Measurements from ENCODE around the gene ESYT1.
A peak's percentile ranks its signal among the peaks of the same experiment; 100 is the strongest.

The ESYT1 gene

DNA sequence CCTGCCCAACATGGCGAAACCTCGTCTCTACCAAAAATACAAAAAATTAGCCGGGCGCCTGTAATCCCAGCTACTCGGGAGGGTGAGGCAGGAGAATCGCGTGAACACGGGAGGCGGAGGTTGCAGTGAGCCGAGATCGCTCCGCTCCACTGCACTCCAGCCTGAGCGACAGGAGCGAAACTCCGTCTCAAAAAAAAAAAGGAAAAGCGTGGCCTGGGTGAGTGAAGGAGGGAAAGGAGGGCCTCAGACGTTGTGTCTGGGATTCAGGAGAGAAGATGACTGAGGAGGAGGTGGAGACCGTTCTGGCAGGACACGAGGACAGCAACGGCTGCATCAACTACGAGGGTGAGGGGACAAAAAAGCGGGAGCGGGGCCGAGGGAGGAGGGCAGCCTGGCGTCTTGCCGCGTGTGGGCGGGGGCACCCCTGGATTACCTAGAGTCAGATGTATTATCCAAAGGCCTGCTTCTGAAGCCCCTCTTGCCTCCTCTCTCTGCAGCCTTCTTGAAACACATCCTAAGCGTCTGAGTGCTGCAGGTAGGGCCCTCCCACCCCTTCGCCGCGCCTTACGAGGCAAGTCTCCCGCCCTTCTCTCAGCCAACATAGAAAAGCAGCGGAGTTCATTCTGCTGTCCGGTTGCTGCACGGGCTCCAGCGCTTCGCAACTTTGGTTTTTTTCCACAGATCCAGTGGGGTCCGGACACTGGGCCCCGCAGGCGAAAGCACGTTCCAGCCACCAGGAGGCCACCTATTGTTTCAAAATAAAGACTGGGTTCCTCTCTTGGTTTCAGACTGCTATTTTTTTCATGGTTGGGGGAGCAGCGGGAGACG lies 29.3 kb downstream of the ESYT1 start:
- peak; percentile 27 to 38 for DNase-seq

DNA sequence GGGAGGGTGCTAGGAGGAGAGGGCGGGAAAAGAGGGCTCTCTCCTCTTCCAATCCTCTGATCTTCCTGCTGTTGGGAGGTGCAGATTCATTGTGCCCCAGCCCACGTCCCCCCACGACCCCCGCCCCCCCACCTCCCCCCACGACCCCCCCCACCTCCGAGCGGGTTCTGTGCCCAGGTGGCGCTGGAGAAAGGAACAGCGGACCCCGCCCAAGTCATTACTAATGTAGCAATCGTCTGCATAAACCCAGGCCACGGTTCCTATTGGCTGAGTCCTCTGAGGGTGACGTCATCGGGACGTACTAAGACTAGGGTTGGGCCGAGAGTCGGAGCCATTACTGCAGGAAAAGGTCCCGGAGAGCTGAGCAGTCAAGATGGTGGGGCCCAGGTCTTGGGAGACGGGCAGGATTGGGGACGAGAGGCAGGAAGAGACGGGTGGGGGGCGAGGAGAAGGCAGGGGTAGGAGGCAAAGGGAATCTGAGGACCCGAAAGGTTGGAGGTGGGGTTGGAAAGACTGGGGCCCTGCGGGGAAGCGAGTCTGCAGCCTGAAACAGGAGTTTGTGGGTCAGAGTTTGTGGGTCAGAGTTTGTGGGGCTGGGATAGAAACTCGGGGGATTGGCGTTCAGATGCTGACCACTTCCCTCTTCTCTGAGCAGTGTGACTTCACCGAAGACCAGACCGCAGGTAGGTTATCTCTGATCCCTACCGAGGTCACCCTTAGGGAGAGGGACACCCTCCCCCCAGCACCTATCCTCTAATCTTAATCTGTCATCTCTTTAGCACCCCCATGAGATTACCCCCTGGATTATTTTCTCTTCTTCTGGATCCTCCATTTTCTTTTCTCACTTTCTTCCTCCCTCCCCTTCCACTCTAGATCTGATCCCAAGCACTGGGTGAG lies 30.2 kb downstream of the ESYT1 start, which contains the start of gene MYL6:
Gene MYL6 (plus strand): TSS at position 331 of the 897 bp plus-strand sequence. CDS start 43 bp downstream, at position 374.
- peak; percentile 87 to 89 for DNase-seq

DNA sequence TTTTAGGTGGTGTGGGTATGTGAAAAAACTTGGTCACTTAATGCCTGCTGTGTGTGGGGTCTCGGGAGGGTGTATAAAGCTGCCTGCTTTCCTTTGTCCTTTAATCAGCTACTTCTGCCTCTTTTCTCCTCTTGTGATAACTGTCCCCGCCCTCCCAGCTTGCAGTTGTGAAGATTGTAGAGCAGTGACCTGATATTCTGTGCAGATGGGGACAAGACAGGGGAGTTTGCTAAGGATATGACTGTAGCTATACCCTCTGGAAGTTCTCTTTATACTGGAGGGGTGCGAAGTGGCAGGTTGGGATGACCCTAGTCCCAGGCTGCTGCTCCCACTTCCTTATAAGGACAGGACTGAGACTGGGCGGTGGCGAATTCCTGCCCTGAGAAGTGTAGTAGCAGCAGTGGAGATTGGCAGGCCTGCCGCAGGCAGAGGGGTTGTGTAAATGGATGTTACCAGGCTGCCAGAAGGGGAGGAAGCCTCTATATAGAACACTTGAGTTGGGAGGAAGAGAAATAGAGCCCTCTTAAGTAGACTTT lies 30.9 kb downstream of the ESYT1 start:
- DNase-seq: no peak

DNA sequence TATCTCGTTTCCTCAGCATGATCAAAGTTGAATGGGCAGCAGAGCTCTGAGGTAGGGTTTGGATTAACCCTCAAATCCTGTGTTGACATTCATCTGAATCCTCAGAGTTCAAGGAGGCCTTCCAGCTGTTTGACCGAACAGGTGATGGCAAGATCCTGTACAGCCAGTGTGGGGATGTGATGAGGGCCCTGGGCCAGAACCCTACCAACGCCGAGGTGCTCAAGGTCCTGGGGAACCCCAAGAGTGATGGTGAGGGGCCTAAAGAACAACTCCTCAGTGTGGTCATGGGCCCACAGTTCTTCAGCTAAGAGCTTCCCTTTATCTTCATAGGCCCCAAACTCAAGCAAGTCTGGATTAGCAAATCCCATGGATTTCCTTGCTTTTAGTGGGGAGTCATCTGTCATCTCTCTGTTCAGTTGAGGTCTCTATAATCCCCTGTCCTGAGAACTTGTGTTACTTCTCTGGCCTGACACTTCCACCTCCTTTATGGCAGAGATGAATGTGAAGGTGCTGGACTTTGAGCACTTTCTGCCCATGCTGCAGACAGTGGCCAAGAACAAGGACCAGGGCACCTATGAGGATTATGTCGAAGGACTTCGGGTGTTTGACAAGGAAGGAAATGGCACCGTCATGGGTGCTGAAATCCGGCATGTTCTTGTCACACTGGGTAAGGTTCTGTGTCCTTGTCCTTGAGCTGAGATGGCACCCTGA lies 31.6 kb downstream of the ESYT1 start:
- no peak for DNase-seq

DNA sequence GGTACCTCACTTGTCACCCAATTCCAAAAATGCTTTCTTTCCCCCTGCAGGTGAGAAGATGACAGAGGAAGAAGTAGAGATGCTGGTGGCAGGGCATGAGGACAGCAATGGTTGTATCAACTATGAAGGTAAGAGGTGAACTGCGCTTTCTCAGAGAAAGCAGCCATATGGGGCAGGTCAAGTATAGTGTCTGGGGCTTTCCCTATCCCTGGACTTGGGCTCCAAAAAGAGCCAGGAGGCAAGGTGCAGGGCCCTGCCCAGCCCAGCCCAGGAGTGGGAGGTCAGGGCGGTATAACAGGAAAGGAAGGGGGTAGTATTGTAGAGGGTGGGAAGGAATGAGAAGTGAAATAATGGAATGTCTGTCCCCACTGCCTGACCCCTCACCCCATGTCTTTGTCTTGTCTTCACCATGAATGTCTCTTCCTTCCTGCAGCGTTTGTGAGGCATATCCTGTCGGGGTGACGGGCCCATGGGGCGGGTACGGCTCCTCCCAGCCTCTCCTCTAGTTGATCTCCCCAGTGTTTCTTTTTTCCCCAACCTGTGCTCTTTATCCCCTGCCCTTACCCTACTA lies 32.2 kb downstream of the ESYT1 start:
- DNase-seq: peak; percentile 51 to 54

DNA sequence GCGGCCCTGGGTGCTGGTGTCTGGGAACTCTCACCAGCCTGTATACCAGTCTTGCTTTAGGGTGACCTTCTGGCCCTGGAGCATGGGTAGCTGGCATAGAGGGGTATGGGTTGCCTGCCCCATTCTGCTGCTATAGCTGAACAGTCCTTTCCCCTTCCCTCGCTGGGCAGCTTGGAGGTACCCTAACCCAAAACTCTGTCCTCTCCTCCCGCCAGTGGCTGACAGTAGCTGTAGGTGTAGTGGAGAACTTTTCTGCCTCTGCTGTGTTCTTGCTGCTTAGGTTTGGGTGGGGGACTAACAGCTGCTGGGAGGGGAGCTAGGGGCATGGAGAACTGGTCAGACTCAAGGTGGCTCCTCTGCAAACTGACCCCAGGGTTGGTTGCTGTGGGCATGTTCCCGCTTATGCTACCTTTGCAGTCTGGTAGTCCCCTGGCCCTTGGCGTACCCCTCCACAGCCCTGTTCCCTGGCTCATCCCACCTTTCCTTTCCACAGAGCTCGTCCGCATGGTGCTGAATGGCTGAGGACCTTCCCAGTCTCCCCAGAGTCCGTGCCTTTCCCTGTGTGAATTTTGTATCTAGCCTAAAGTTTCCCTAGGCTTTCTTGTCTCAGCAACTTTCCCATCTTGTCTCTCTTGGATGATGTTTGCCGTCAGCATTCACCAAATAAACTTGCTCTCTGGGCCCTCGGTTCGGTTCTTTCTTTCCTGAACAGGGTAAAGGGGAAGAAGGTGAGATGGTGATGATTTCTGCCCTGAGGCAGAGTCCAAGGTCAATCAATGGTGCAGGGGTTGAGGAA lies 33.0 kb downstream of the ESYT1 start:
- DNase-seq: no peak

DNA sequence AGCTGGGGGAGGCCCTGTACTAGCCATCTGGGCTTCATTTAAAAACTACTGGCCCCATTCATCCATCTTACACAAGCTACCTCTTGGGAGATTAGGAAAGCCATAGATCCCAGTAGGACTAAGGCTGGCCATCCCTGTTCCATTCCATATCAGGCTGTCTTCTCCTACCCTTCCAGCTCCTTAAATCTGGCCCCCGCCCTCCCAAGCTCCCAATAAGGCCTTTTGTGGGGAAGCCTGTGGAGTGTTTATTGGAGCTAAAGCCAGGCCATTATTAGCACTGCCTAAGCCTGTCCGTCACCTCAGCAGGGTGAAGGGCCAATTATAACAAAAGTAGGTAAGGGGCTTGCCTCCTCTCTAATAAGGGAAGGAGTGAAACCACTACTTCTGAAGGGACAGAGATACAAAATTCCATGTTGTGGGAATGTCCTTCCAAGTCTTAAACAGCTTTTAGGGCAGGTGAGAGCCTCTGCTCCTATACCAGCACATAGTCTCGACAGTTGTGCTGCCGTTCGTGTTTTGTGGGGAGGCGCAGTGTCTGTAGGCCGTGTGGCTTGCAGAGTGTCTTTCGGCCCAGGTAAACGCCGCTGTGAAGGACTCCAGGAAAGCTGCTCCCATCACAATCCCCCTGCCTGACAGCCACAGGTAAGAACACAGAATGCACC lies 33.8 kb downstream of the ESYT1 start:
- DNase-seq: no peak

DNA sequence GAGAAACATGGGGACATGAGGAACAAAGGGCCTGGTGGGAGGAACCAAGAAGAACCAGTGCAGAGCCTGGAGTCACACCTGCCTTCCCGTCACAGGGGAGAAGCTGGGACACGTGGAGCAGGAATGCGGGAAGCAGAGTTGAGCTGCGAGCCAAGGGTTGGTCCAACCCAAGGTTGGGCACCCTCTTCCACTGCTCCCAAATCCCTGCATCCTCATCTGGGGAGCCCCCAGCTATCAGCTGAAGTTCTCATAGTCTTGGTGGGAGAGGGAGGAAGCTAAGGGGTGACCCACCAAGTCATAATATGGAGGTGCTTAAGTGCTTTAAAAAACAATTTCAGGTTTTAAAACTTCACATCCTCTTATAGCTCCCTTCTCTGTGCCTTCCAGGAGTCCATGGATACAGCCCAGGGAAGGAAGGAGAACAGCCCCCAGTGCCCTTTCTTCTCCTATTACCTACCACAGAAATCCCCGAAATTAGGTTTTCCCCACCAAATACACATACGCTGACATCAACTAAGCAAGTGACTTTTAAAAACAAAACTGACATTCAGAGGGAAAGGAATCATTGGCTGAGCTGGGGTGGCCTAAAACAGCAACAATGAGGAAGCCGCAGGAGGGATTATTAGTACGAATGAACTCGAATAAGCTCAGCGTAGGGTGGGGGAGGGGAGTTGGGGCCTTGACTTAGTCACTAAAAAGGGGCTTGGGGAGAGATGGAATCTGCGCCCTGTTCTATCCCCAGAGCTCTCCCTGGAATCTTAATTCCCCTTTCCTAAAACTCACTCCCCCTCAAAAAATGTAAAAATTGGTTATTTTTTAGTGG lies 34.6 kb downstream of the ESYT1 start:
- no peak for DNase-seq

DNA sequence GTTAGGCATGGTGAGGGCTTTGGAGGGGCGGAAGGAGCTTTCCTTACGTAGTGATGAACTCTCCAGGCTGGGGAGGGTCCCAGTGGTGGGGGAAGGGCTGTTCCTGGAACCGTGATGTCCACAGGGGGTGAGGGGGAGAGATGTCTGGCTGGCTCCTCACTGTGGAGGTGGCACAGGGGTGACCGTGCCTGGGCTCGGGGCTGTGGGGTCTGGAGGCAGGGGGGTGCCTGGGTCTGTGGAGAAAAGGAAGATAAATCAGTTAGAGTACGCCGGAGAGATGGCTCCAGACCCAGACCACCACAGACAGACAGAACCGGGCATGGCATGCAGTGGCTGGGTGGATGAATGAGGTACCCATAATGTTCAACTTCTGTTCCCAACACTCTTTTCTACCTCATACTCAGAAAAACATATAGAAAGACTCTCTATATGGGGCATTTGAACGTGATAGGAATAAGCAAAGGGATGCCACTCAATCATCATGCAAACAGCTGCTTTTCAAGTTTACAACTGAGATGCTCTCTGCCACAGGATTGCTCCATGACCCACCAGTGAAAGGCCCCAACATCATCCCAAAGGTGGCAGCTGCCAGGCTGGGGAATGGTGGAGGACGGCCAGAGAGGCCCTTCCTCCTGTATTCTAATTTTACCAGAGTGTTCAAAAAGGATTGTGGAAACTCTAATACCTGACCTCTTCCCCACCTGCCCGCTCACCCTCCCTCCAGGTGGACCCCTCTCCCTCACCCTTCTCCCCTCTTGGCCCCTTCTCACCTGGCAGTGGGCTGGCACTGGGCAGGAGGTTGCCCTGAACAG lies 35.7 kb downstream of the ESYT1 start:
- DNase-seq: no peak

DNA sequence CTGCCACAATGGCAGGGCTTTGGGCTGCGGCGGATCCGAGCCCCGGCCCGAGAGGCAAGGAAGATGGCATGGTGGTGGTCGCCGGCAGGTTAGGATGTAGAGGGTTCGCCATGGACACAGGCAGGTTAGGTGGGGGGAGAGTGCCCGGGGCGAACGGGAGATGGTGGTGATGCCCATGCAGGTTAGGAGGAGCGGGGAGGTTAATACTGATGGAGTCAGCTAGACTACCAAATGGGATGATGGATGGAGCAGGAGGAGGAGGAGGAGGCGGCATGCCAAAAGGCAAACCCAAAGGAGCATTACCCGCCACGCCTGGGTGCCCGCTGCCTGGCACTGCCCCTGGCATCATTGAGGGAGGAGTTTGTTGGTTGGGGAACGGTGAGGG lies 36.3 kb downstream of the ESYT1 start:
- DNase-seq: no peak

DNA sequence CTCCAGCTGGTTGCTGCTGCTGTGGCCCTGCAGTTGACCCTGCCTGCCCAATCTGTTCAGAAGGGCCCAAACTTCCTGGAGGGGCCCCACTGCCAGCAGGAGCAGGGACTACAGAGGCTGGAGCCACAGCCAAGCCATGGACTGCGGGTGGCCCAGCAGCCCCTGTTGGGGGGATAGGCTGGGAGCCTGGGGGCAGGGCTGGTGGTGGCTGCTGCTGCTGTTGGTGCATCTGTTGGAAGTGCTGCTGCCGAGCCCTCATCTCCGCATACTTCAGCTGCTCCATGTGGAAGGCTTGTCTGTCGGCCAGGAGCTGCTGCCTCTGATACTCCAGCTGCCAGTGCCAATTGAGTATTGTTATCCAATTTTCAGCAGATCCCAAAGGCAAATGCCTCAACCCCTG lies 37.3 kb downstream of the ESYT1 start:
- DNase-seq: no peak

DNA sequence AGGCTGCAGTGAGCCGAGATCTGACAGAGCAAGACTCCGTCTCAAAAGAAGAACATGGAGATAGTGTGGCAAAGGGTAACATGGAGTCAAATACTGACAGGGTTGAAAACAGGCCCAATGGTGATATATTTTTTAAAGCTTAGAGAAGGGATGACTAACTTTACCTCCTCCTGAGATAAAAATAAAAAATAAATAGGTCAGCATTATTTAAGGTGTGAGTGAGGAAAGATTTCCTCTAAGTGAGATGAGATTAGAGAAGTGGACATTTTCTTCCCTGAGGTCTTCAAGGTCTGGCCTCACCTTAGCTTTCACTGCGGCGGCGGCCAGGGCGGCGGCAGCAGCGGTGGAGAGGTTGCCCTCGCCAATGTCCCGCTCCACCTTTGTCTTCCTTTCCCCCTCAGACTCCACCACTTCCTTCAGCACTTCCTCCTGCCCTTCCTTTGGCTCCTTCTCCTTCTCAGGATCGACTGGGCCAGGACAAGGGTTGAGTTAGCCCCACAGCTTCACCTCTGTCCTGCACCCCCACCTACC lies 41.2 kb downstream of the ESYT1 start:
- DNase-seq: no peak

DNA sequence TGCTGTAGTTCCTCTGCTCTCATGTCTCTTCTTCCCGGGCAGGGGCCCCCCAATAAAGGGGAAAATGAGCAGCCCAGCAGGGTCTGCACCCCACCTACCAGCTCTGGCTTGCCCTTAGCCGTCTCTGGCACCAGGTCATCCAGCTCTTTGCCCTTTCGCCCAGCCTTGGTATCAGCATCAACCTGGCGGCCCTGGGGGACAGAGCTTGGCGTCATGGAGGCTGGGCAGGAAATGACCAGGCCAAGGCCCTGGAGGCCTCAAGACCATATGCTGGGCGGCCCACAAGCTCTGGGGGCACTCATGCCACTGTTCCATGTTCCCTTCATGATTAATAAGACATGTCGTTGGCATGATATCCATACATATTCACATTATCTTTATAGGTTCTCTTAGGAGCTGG lies 44.8 kb downstream of the ESYT1 start:
- no peak for DNase-seq

DNA sequence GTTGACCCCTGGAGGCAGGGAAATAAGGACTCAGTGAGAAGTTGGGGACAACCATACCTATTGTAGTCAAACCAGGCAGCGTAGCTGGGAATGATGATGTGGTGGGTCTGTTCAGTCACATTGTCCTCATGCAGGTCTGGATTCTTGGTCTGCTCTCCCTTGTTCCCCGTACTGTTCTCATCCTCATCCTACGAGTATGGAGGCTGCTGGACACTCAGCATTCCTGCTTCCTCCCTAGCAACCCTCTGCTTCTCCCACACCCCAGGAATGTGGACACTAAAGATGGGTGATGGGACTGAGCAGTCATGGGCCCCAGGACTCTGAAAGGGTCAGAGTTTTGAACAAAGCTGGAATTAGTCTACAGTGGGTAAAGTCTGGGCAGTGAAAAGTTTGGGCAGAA lies 50.3 kb downstream of the ESYT1 start:
- no peak for DNase-seq

DNA sequence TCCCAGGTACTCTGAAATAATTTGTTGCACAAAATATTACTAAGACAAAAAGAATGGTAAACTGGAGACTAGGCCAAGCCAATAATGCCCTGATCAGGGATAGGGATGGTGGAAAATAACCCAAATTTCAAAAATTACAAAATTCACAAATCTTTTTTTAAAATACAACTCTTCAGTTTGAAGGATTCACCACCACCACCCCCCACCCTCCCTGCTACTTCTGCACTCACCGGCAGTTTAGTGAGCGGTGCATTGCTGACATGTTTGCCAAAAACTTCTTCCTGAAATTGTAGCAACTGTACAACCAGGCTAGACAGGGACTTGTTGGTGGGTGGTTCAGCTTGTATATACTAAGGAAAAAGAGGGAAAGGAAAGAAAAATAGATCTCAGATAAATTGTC lies 58.9 kb downstream of the ESYT1 start:
- no peak for DNase-seq

DNA sequence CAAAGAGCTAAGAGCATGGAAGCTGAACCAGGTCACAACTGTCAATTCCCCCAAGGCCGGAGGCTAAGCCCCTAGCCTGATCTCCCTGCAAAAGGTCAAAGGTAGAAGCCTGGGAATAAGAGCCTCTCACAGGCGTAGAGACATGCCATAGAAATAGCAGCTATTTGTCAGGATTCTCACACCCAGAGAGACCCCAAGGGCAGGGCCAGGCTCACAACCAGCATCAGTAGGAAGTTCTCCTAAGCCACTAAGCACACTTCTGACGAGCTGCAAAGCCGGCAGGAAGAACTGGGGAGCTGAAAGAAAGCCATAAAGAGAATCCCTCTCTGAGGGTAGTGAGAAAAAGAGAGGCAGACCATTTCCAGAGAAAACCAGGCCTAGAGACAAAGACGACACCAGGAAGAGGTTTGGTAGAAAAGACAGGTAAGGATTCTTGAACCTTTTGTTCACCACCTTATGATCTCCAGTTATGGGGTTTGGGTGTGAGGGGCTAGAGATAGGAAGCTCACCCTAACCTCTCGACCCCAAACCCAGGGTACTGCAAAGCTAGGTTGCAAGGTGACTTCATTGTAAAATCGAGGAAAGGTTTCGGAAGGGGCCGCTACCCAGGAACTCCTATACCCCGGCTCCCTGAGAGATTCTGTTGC lies 60.2 kb downstream of the ESYT1 start:
- no peak for DNase-seq

DNA sequence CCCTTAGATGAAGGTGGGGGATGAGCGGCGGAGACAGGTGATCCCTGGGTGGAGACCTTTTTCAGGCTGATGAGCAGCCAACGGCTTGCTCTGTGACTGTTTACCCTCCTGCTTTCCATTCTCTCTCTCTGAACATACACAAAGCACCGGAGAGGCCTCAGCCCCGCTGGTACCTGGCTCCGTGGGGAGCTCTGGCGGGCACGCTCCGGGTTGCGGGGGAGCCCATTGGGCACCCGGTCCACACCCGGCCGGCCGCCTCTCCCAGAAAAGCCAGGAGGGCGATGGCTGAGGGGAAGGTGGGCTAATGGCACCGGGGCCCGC lies 60.7 kb downstream of the ESYT1 start:
- DNase-seq: peak in 1 of 2 experiments; percentile 3

DNA sequence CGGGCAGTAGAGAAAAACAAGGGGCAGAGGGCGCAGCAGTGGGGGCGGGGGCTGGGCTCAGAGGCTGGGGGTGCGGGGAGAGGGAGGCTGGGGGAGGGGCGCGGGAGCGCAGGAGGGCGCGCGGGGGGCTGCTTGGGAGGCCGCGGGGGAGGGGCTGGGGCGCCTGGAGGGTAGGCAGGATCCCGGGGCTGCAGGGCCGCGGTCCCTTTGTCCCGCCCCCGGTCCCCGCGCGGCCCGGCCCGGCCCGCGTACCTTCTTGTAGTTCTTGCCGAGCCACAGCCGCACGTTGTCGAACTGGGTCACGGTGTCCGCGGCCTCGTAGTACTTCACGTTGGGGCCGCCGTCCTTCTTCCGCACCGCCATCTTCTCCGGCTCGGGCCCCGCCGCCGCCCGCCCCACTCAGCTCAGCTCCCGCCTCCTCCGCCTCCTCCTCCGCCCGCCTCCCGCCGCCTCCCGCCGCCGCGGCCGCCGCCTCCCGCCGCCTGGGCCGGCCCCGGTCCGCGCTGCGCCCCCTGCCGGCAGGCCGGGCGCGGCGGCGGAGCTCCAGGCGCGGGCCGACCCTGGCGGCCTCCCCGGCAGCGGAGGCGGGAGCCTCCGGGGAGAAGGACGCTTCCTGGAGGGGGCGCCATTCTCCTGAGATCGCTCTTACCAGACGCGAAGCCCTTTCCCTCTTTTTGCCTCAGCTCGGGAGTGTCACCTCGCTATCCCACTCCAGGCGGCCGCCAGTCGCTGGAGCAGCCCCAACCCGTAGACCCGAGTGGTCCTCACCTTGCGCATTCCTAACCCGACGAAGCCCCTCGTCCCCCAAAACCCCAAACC lies 61.2 kb downstream of the ESYT1 start, which contains the start of gene SMARCC2:
Gene SMARCC2 (minus strand): TSS at position 385 of the 819 bp plus-strand sequence. CDS start 22 bp downstream, at position 363.
- DNase-seq: peak; percentile 79 to 82

Measured in activated CD4-positive, alpha-beta T cell treated with anti-CD3 and anti-CD28 coated beads, Interleukin-2, amount 50 U/mL, for 4 hours (primary cell).